Posterior vena cava (tissue), 2 donors: ENCODE measurements around the gene AP3B1. TPM values are rescaled to one million over a fixed set of nuclear protein-coding genes. Genes with fewer than 3 reads are reported as not detected.

Source experiments
- DNase-seq: peaks from one replicate; pipeline ENCODE4 v3.0.0-alpha.2; 2020; ENCODE audit warnings: low spot score
- intact Hi-C, 2 donors: fragments of 100-400 bp; cut with DNase I; formaldehyde crosslinking; loops; one replicate each; pipeline versions ENCODE4 v1.14.1 to v1.14.2; 2022 to 2023
- total RNA-seq, 2 donors: library from RNA; stranded (reverse); fragmentation: NEBNext Ultra II Directional; extraction: Animal tissue kit (Norgen Biotek cat#: 25700); gene quantifications; one replicate each; pipeline ENCODE4 v1.2.1, GENCODE V29; 2021
- donor health status: DM: yes; HTN: yes; CAD: no.
- donor health status: DM: yes; HTN: yes; CAD: no.

AP3B1 gene
- total RNA-seq, 2 donors from 2014 or later: 37.0 to 44.4 TPM

- DNase-seq: no peak
- intact Hi-C loops: no loop called here
Measured at GRCh38 chr5:77960305-77960704, 334.2 kb downstream of the AP3B1 start.

- DNase-seq: no peak
- intact Hi-C loops: no loop called here
Measured at GRCh38 chr5:77958642-77959330, 335.7 kb downstream of the AP3B1 start.

- intact Hi-C loops: no loop called here
Measured at GRCh38 chr5:77957931-77958521, 336.5 kb downstream of the AP3B1 start.

DNA sequence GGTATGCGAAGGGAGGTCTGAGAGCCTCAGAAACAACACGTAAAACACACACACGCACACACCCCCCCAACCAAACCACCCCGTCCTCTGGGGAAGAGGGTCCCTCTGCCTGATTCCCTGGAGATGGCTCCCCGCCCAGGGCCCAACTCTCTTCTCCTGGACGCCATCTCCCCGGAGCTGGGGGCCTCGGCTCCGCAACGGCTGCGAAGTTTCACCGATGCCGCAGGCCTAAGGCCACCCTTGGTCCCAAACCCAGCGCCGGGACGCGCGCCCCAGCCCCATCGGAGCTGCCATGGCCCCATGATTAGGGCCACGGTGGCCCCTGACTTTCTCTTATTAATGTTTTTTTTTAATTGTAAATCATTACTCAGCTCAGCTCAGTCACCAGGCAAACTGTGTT, 337.0 kb downstream of the AP3B1 start:
- no peak for DNase-seq
- intact Hi-C loops: no loop called here

More at GRCh38 chr5:77957931-77958521, 336.5 kb downstream of the AP3B1 start:
- no peak for DNase-seq

- intact Hi-C loops: no loop called here
- DNase-seq: no peak
Measured at GRCh38 chr5:77957081-77957480, 337.4 kb downstream of the AP3B1 start.

GRCh38 chr5:77955577-77955976, 338.9 kb downstream of the AP3B1 start:
- DNase-seq: no peak
- intact Hi-C loops: no loop called here

DNA sequence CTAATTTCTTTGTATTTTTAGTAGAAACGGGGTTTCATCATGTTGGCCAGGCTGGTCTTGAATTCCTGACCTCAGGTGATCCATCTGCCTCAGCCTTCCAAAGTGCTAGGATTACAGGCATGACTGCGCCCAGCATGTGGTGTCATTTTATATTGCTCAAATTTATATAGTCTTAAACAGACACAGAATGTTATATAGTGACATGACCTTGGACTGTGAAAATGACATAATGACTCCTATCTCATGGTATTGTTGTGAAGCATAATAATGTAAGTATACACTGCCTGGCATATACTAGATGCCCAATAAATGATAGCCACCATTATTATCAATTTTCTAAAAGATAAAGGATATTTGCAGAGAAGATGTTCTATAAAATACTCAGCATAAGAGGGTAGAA, 341.1 kb downstream of the AP3B1 start:
- no peak for DNase-seq
- intact Hi-C loops: no loop called here

- intact Hi-C loops: no loop called here
- no peak for DNase-seq
Measured at GRCh38 chr5:77952636-77953212, 341.8 kb downstream of the AP3B1 start.

Other genes with a start within 250 kb of the AP3B1 start
- 10 to 100 TPM; 32.4 to 46.1 TPM for gene SCAMP1, start 65.9 kb upstream of the AP3B1 start, total RNA-seq